ENCODE measurements around the gene NMU. TPM values are rescaled to one million over a fixed set of nuclear protein-coding genes. Genes with fewer than 3 reads are reported as not detected.

Gene NMU
- total RNA-seq, 6 experiments from 2014 or later = not detected

GRCh38 chr4:55637272-55637820 lies 1.2 kb upstream of the NMU start:
- no peak for TF ChIP-seq CTCF (IDR thresholded peaks at IDR 0.05)
- peaks cover 6% of the 10 kb centered on the region; the same call in 1 of the 2 replicates for H3K4me1 Mint-ChIP-seq (ENCODE audit: low read depth)
- H3K4me3 Mint-ChIP-seq = no peak overlapping the region
- no peaks in the 10 kb centered on the region for H3K9me3 Mint-ChIP-seq
- no peak for DNase-seq
- no peak overlapping the region for H3K27ac Mint-ChIP-seq
- H3K27me3 Mint-ChIP-seq (ENCODE audit: insufficient read depth) = peaks cover 25% of the 10 kb centered on the region
- H3K36me3 Mint-ChIP-seq (ENCODE audit: low read depth) = no peaks in the 10 kb centered on the region

GRCh38 chr4:55636656-55636999 lies 530 bp upstream of the NMU start:
- no peak for TF ChIP-seq CTCF (IDR thresholded peaks at IDR 0.05)
- Mint-ChIP-seq H3K27ac (no peak overlapping the region), H3K36me3 (ENCODE audit: low read depth) (no peaks in the 10 kb centered on the region), H3K4me1 (ENCODE audit: low read depth) (peaks cover 6% of the 10 kb centered on the region; the same call in 1 of the 2 replicates), H3K27me3 (ENCODE audit: insufficient read depth) (peaks cover 27% of the 10 kb centered on the region), H3K4me3 (peak overlapping the region; percentile 41), H3K9me3 (no peaks in the 10 kb centered on the region)
- no peak for DNase-seq

- DNase-seq = no peak
- no peaks in the 10 kb centered on the region for H3K36me3 Mint-ChIP-seq (ENCODE audit: low read depth)
- H3K4me3 Mint-ChIP-seq = no peak overlapping the region
- H3K9me3 Mint-ChIP-seq = no peaks in the 10 kb centered on the region
- peaks cover 30% of the 10 kb centered on the region for H3K27me3 Mint-ChIP-seq (ENCODE audit: insufficient read depth)
- peaks cover 6% of the 10 kb centered on the region; the same call in 1 of the 2 replicates for H3K4me1 Mint-ChIP-seq (ENCODE audit: low read depth)
- H3K27ac Mint-ChIP-seq = no peak overlapping the region
- TF ChIP-seq CTCF (IDR thresholded peaks at IDR 0.05) = no peak
Measured at GRCh38 chr4:55635282-55635681, 816 bp downstream of the NMU start.

GRCh38 chr4:55634417-55635128 lies 1.5 kb downstream of the NMU start:
- Mint-ChIP-seq H3K27me3 (ENCODE audit: insufficient read depth) (peaks cover 29% of the 10 kb centered on the region), H3K27ac (no peak overlapping the region), H3K4me1 (ENCODE audit: low read depth) (peaks cover 6% of the 10 kb centered on the region; the same call in 1 of the 2 replicates), H3K36me3 (ENCODE audit: low read depth) (no peaks in the 10 kb centered on the region), H3K9me3 (no peaks in the 10 kb centered on the region), H3K4me3 (no peak overlapping the region)
- no peak for DNase-seq
- TF ChIP-seq CTCF (IDR thresholded peaks at IDR 0.05) = no peak

GRCh38 chr4:55633903-55634302 lies 2.2 kb downstream of the NMU start:
- Mint-ChIP-seq H3K27me3 (ENCODE audit: insufficient read depth) (peaks cover 28% of the 10 kb centered on the region), H3K9me3 (no peaks in the 10 kb centered on the region), H3K4me3 (no peak overlapping the region), H3K27ac (no peak overlapping the region), H3K4me1 (ENCODE audit: low read depth) (peaks cover 6% of the 10 kb centered on the region; the same call in 1 of the 2 replicates), H3K36me3 (ENCODE audit: low read depth) (no peaks in the 10 kb centered on the region)
- no peak for TF ChIP-seq CTCF (IDR thresholded peaks at IDR 0.05)
- no peak for DNase-seq
